Measurements from ENCODE around the gene IFT57.

The IFT57 gene

DNA sequence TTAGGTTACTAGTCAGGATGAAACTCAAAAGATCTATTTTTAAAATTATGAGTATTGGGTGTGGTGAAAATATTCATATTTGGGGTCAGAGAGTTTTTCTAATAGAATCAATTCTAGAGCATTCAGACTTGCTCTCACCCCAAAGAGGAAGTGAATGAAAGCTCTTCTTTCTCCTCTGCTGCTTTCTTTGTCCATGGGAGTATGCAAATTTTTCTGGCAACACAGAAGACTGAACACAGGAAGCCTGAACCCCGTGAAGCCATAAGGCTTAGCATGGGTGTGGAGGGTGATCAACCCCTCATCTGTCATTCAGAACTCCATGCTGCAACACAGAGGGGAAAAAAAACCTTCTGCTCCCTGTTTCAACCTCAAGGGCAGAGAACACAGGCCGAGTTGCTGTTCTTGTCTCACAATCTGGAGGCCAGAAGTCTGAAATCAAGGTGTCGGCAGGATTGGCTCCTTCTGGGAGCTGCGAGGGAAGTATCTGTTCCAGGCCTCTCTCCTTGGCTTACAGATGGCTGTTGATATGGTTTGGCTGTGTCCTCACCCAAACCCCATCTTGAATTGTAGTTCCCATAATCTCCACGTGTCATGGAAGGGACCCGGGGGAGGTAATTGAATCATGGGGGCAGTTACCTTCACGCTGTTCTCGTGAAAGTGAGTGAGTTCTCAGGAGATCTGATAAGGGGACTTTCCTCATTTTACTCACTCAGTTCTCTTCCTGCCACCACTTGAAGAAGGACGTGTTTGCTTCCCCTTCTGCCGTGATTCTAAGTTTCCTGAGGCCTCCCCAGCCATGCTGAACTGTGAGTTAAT lies 97.7 kb downstream of the IFT57 start:
- Histone ChIP-seq H3K4me1 (peaks cover 47 to 72% (median 62%) of the 10 kb centered on the region in 10 experiments), H4K20me1 (no peaks in the 10 kb centered on the region), H3K4me2 (peak overlapping the region; percentile 71 to 97 (median 86))

DNA sequence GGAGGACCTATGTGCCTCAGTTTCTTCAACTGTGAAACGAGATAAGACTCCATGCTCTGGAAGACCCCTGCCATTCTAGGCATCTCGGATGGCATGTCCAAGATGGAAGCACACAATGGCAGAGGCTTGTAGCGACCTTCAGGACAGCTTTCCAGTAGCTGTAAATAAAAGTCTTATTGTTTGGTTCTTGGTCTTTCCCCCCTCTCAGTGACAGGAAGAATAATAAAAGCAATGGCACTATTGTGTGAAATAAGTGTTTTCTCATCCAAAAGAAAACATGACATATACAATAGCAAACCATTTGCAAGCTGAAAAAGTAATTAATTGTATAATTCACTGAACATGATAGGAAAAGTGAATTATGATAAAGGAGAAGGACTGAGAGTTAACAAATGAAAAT lies 98.9 kb downstream of the IFT57 start:
- Histone ChIP-seq H3K9ac (no peak overlapping the region; a peak in 1 of 22 replicates), H3K4me1 (peaks cover 46 to 64% (median 58%) of the 10 kb centered on the region in 10 experiments), H3K27me3 (no peaks in the 10 kb centered on the region), H3K4me2 (peak overlapping the region in 9 of 11 experiments; percentile 3 to 94 (median 75); a peak in 11 of 22 replicates), H3K27ac (peak overlapping the region in 8 of 11 experiments; percentile 91 to 99 (median 98); a peak in 13 of 22 replicates), H3K9me3 (replicated peaks in 1 of 11) (peaks cover 0 to 9% (median 4%) of the 10 kb centered on the region in 11 experiments; a peak in 8 of 22 replicates), H3K36me3 (peaks cover 0 to 3% (median 0%) of the 10 kb centered on the region in 11 experiments; a peak in 2 of 22 replicates), H4K20me1 (no peaks in the 10 kb centered on the region), H3K4me3 (no peak overlapping the region)
- TF ChIP-seq Cebpa-rat (IDR thresholded peaks at IDR 0.05), result no peak

More for the DNA sequence above, 97.7 kb downstream of the IFT57 start:
- Histone ChIP-seq H3K36me3 (peaks cover 0 to 15% (median 0%) of the 10 kb centered on the region in 11 experiments; a peak in 4 of 22 replicates), H3K27me3 (no peaks in the 10 kb centered on the region), H3K9me3 (replicated peaks in 1 of 11) (peaks cover 0 to 14% (median 6%) of the 10 kb centered on the region in 11 experiments; a peak in 10 of 22 replicates), H3K9ac (peak overlapping the region; percentile 79 to 94 (median 88)), H3K27ac (peak overlapping the region; percentile 90 to 99 (median 97)), H3K4me3 (peak overlapping the region; percentile 21 to 64 (median 56); a peak in 19 of 20 replicates)
- TF ChIP-seq Cebpa-rat (IDR thresholded peaks at IDR 0.05), result no peak

- no peak overlapping the region for H3K9ac ChIP-seq
- peaks cover 36 to 59% (median 49%) of the 10 kb centered on the region in 10 experiments for H3K4me1 ChIP-seq
- H3K9me3 ChIP-seq (replicated peaks in 1 of 11), result peaks cover 0 to 5% (median 0%) of the 10 kb centered on the region in 11 experiments; a peak in 2 of 22 replicates
- H3K27ac ChIP-seq, result no peak overlapping the region
- no peak overlapping the region for H3K4me3 ChIP-seq
- H4K20me1 ChIP-seq, result no peaks in the 10 kb centered on the region
- no peak overlapping the region for H3K4me2 ChIP-seq
- H3K27me3 ChIP-seq, result no peaks in the 10 kb centered on the region
- H3K36me3 ChIP-seq, result no peaks in the 10 kb centered on the region
- TF ChIP-seq Cebpa-rat (IDR thresholded peaks at IDR 0.05), result no peak
Observed at GRCh38 chr3:108122276-108122675, 99.9 kb downstream of the IFT57 start.

- H4K20me1 ChIP-seq, result no peaks in the 10 kb centered on the region
- H3K4me1 ChIP-seq, result peaks cover 16 to 34% (median 21%) of the 10 kb centered on the region in 10 experiments
- H3K9ac ChIP-seq, result no peak overlapping the region
- H3K4me3 ChIP-seq, result no peak overlapping the region
- H3K27ac ChIP-seq, result no peak overlapping the region
- no peak overlapping the region for H3K4me2 ChIP-seq
- H3K36me3 ChIP-seq, result no peaks in the 10 kb centered on the region
- no peak for TF ChIP-seq Cebpa-rat (IDR thresholded peaks at IDR 0.05)
- no peaks in the 10 kb centered on the region for H3K27me3 ChIP-seq
- H3K9me3 ChIP-seq (replicated peaks in 1 of 11), result peaks cover 0 to 5% (median 0%) of the 10 kb centered on the region in 11 experiments; a peak in 2 of 22 replicates
Observed at GRCh38 chr3:108119398-108120104, 102.7 kb downstream of the IFT57 start.

DNA sequence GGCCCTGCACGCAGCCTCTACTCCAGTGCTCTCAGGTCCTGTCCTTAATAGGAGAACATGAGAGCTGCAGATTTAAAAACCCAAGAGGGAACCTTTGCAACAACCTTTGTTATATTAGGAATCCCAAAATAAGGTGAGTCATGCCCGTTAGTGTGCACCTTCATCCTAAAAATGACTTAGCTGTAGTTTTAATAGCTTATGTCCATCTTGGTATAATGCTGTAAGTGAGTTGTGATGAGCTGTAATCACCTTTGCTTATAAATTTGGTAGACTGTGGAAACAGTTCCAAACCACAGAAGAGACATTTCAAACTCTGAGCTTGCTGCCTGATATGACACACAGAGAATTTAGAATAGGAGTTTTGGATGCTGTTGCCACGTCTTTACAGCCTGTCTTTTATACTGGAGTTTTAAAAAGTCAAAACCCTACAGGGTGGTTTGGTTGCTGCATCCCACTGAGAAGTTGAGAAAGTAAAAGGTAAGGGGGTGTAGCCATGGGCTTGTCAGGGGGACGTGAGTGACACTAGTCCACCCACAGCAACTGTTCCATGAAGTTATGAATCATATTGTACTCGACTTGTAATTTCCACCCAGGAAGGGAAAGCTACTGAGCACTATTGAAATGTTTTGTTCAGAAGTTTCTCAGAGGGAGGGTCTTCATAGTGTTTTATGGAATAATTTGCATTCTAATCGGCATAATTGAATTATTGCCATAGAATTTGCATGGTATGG lies 104.0 kb downstream of the IFT57 start:
- no peaks in the 10 kb centered on the region for H3K36me3 ChIP-seq
- peaks cover 5 to 21% (median 10%) of the 10 kb centered on the region in 10 experiments for H3K4me1 ChIP-seq
- TF ChIP-seq Cebpa-rat (IDR thresholded peaks at IDR 0.05), result no peak
- H3K4me3 ChIP-seq, result no peak overlapping the region
- no peak overlapping the region for H3K9ac ChIP-seq
- H3K27me3 ChIP-seq, result no peaks in the 10 kb centered on the region
- no peaks in the 10 kb centered on the region for H4K20me1 ChIP-seq
- H3K4me2 ChIP-seq, result no peak overlapping the region
- peaks cover 0 to 5% (median 0%) of the 10 kb centered on the region in 11 experiments; a peak in 2 of 22 replicates for H3K9me3 ChIP-seq (replicated peaks in 1 of 11)
- no peak overlapping the region for H3K27ac ChIP-seq

GRCh38 chr3:108117241-108117775 lies 104.9 kb downstream of the IFT57 start:
- no peak for TF ChIP-seq Cebpa-rat (IDR thresholded peaks at IDR 0.05)
- H3K4me1 ChIP-seq, result peaks cover 0 to 16% (median 6%) of the 10 kb centered on the region in 10 experiments; a peak in 10 of 20 replicates

GRCh38 chr3:108114423-108115065 lies 107.7 kb downstream of the IFT57 start:
- H3K36me3 ChIP-seq, result no peaks in the 10 kb centered on the region
- no peak overlapping the region for H3K9ac ChIP-seq
- H3K9me3 ChIP-seq (replicated peaks in 1 of 11), result peaks cover 0 to 4% (median 0%) of the 10 kb centered on the region in 11 experiments; a peak in 2 of 22 replicates
- TF ChIP-seq Cebpa-rat (IDR thresholded peaks at IDR 0.05), result no peak
- H3K4me1 ChIP-seq, result peaks cover 0 to 7% (median 0%) of the 10 kb centered on the region in 10 experiments; a peak in 3 of 20 replicates
- H4K20me1 ChIP-seq, result no peaks in the 10 kb centered on the region
- no peak overlapping the region for H3K27ac ChIP-seq
- H3K4me2 ChIP-seq, result no peak overlapping the region
- H3K27me3 ChIP-seq, result no peaks in the 10 kb centered on the region
- H3K4me3 ChIP-seq, result no peak overlapping the region

More at GRCh38 chr3:108117241-108117775, 104.9 kb downstream of the IFT57 start:
- Histone ChIP-seq H3K36me3 (no peaks in the 10 kb centered on the region), H4K20me1 (no peaks in the 10 kb centered on the region), H3K9me3 (replicated peaks in 1 of 11) (peaks cover 0 to 5% (median 0%) of the 10 kb centered on the region in 11 experiments; a peak in 2 of 22 replicates), H3K27ac (no peak overlapping the region), H3K4me2 (peak overlapping the region in 2 of 11 experiments; percentile 11 to 40; a peak in 3 of 22 replicates), H3K4me3 (no peak overlapping the region), H3K9ac (no peak overlapping the region), H3K27me3 (no peaks in the 10 kb centered on the region)

- H3K27ac ChIP-seq, result no peak overlapping the region
- H3K4me2 ChIP-seq, result no peak overlapping the region
- peaks cover 0 to 7% (median 0%) of the 10 kb centered on the region in 10 experiments; a peak in 3 of 20 replicates for H3K4me1 ChIP-seq
- H3K4me3 ChIP-seq, result no peak overlapping the region
- H3K27me3 ChIP-seq, result no peaks in the 10 kb centered on the region
- no peak overlapping the region for H3K9ac ChIP-seq
- TF ChIP-seq Cebpa-rat (IDR thresholded peaks at IDR 0.05), result no peak
- H4K20me1 ChIP-seq, result no peaks in the 10 kb centered on the region
- H3K9me3 ChIP-seq (replicated peaks in 1 of 11), result no peaks in the 10 kb centered on the region
- no peaks in the 10 kb centered on the region for H3K36me3 ChIP-seq
Observed at GRCh38 chr3:108113975-108114374, 108.2 kb downstream of the IFT57 start.
